Measurements from ENCODE around the gene TUBB1.

The TUBB1 gene

GRCh38 chr20:59025511-59025910 is 6.3 kb downstream of the TUBB1 start:
- TF ChIP-seq Cebpa-rat (IDR thresholded peaks at IDR 0.05), result no peak
- peaks cover 19% of the 10 kb centered on the region for H3K4me1 ChIP-seq
- peaks cover 87% of the 10 kb centered on the region for H3K36me3 ChIP-seq

GRCh38 chr20:59026904-59027740 is 7.9 kb downstream of the TUBB1 start:
- Histone ChIP-seq H3K4me1 (peaks cover 30% of the 10 kb centered on the region), H3K9me3 (no peaks in the 10 kb centered on the region), H3K4me2 (no peak overlapping the region), H4K20me1 (peaks cover 86% of the 10 kb centered on the region), H3K9ac (no peak overlapping the region), H3K27me3 (no peaks in the 10 kb centered on the region), H3K27ac (no peak overlapping the region), H3K36me3 (peaks cover 77% of the 10 kb centered on the region), H3K4me3 (no peak overlapping the region)
- no peak for TF ChIP-seq Cebpa-rat (IDR thresholded peaks at IDR 0.05)

More at GRCh38 chr20:59025511-59025910, 6.3 kb downstream of the TUBB1 start:
- no peak overlapping the region for H3K9ac ChIP-seq
- no peak overlapping the region for H3K27ac ChIP-seq
- H3K27me3 ChIP-seq, result no peaks in the 10 kb centered on the region
- peaks cover 78% of the 10 kb centered on the region for H4K20me1 ChIP-seq
- H3K4me2 ChIP-seq, result no peak overlapping the region
- no peak overlapping the region for H3K4me3 ChIP-seq
- no peaks in the 10 kb centered on the region for H3K9me3 ChIP-seq

GRCh38 chr20:59027741-59028320 is 8.6 kb downstream of the TUBB1 start:
- no peaks in the 10 kb centered on the region for H3K9me3 ChIP-seq
- H3K4me1 ChIP-seq, result peaks cover 32% of the 10 kb centered on the region
- no peak overlapping the region for H3K4me3 ChIP-seq
- TF ChIP-seq Cebpa-rat (IDR thresholded peaks at IDR 0.05), result no peak
- no peak overlapping the region for H3K9ac ChIP-seq
- no peak overlapping the region for H3K4me2 ChIP-seq
- peaks cover 81% of the 10 kb centered on the region for H4K20me1 ChIP-seq
- H3K36me3 ChIP-seq, result peaks cover 73% of the 10 kb centered on the region
- no peak overlapping the region for H3K27ac ChIP-seq
- no peaks in the 10 kb centered on the region for H3K27me3 ChIP-seq

- H3K4me1 ChIP-seq, result peaks cover 42% of the 10 kb centered on the region
These were observed 9.6 kb downstream of the TUBB1 start for GRCh38 chr20:59028812-59029211.

GRCh38 chr20:59030911-59031563 is 11.8 kb downstream of the TUBB1 start:
- Histone ChIP-seq H4K20me1 (peaks cover 60% of the 10 kb centered on the region), H3K4me3 (peak overlapping the region; percentile 78), H3K9ac (peak overlapping the region; percentile 93; the same call in 1 of the 2 replicates), H3K27me3 (no peaks in the 10 kb centered on the region), H3K9me3 (no peaks in the 10 kb centered on the region), H3K4me2 (peak overlapping the region; percentile 81), H3K4me1 (peaks cover 42% of the 10 kb centered on the region), H3K27ac (0 out of 2 replicates have a peak overlapping the region, but pooled peaks have one; percentile 96), H3K36me3 (peaks cover 68% of the 10 kb centered on the region)
- TF ChIP-seq Cebpa-rat (IDR thresholded peaks at IDR 0.05), result no peak

More at GRCh38 chr20:59028812-59029211, 9.6 kb downstream of the TUBB1 start:
- Histone ChIP-seq H3K27me3 (no peaks in the 10 kb centered on the region), H3K9me3 (no peaks in the 10 kb centered on the region), H3K36me3 (peaks cover 69% of the 10 kb centered on the region), H3K4me2 (peak overlapping the region; percentile 37), H3K9ac (peak overlapping the region; percentile 23; the same call in 1 of the 2 replicates), H4K20me1 (peaks cover 74% of the 10 kb centered on the region), H3K4me3 (no peak overlapping the region), H3K27ac (no peak overlapping the region)
- TF ChIP-seq Cebpa-rat (IDR thresholded peaks at IDR 0.05), result no peak

GRCh38 chr20:59031564-59032022 is 12.4 kb downstream of the TUBB1 start:
- no peak for TF ChIP-seq Cebpa-rat (IDR thresholded peaks at IDR 0.05)
- H3K27me3 ChIP-seq, result no peaks in the 10 kb centered on the region
- H4K20me1 ChIP-seq, result peaks cover 58% of the 10 kb centered on the region
- peaks cover 68% of the 10 kb centered on the region for H3K36me3 ChIP-seq
- H3K4me3 ChIP-seq, result peak overlapping the region; percentile 78
- H3K9ac ChIP-seq, result peak overlapping the region; percentile 93
- H3K4me1 ChIP-seq, result peaks cover 42% of the 10 kb centered on the region
- peak overlapping the region; percentile 81 for H3K4me2 ChIP-seq
- H3K27ac ChIP-seq, result peak overlapping the region; percentile 96
- H3K9me3 ChIP-seq, result no peaks in the 10 kb centered on the region

GRCh38 chr20:59032023-59032712 is 12.9 kb downstream of the TUBB1 start, which contains the start of gene ATP5F1E:
Gene ATP5F1E (minus strand): TSS chr20:59032335. CDS start chr20:59032251, 84 bp downstream.
- H3K4me3 ChIP-seq, result peak within 1 kb of the TSS; percentile 78
- peak within 1 kb of the TSS; percentile 92 for H3K4me2 ChIP-seq
- H3K9ac ChIP-seq, result peak within 1 kb of the TSS; percentile 93
- H4K20me1 ChIP-seq, result peaks cover 56% of the 10 kb centered on the region
- H3K36me3 ChIP-seq, result peaks cover 68% of the 10 kb centered on the region
- H3K27ac ChIP-seq, result peak within 1 kb of the TSS; percentile 96
- peaks cover 42% of the 10 kb centered on the region for H3K4me1 ChIP-seq
- no peaks in the 10 kb centered on the region for H3K27me3 ChIP-seq
- no peak for TF ChIP-seq Cebpa-rat (IDR thresholded peaks at IDR 0.05)
- H3K9me3 ChIP-seq, result no peaks in the 10 kb centered on the region

- peaks cover 68% of the 10 kb centered on the region for H3K36me3 ChIP-seq
These were observed 13.5 kb downstream of the TUBB1 start for GRCh38 chr20:59032713-59033059.

GRCh38 chr20:59033093-59033492 is 13.9 kb downstream of the TUBB1 start:
- peaks cover 56% of the 10 kb centered on the region for H4K20me1 ChIP-seq

More at GRCh38 chr20:59032713-59033059, 13.5 kb downstream of the TUBB1 start:
- TF ChIP-seq Cebpa-rat (IDR thresholded peaks at IDR 0.05), result no peak
- peak overlapping the region; percentile 96 for H3K27ac ChIP-seq
- no peaks in the 10 kb centered on the region for H3K9me3 ChIP-seq
- peaks cover 56% of the 10 kb centered on the region for H4K20me1 ChIP-seq
- peaks cover 42% of the 10 kb centered on the region for H3K4me1 ChIP-seq
- peak overlapping the region; percentile 92 for H3K4me2 ChIP-seq
- peak overlapping the region; percentile 78 for H3K4me3 ChIP-seq
- H3K9ac ChIP-seq, result peak overlapping the region; percentile 93
- H3K27me3 ChIP-seq, result no peaks in the 10 kb centered on the region

More at GRCh38 chr20:59033093-59033492, 13.9 kb downstream of the TUBB1 start:
- Histone ChIP-seq H3K9me3 (no peaks in the 10 kb centered on the region), H3K36me3 (peaks cover 68% of the 10 kb centered on the region), H3K9ac (peak overlapping the region; percentile 93), H3K4me2 (peak overlapping the region; percentile 92), H3K27ac (peak overlapping the region; percentile 96), H3K27me3 (no peaks in the 10 kb centered on the region), H3K4me1 (peaks cover 42% of the 10 kb centered on the region), H3K4me3 (peak overlapping the region; percentile 78)
- TF ChIP-seq Cebpa-rat (IDR thresholded peaks at IDR 0.05), result no peak

Measured in BLaER1 (cell line).